Measurements from ENCODE around the gene SPATA31C1.
"Not testable (repeated sequence)": the region's sequence is repeated elsewhere in the genome, so short reads cannot be mapped to it uniquely, and the experiment has no call there.

The SPATA31C1 gene

GRCh38 chr9:87917662-87918061, at the start of gene SPATA31C1:
Gene SPATA31C1 (plus strand): TSS chr9:87917962.
- not testable (repeated sequence) for DNase-seq

GRCh38 chr9:87868175-87868574, 49.6 kb upstream of the SPATA31C1 start:
- no peak for DNase-seq

- DNase-seq: no peak
These were observed 49.1 kb upstream of the SPATA31C1 start for GRCh38 chr9:87868635-87869034.

- DNase-seq: no peak
These were observed 48.7 kb upstream of the SPATA31C1 start for GRCh38 chr9:87869082-87869481.

- no peak for DNase-seq
These were observed 46.2 kb upstream of the SPATA31C1 start for GRCh38 chr9:87871425-87872078.

- peak; percentile 12 for DNase-seq
These were observed 45.6 kb upstream of the SPATA31C1 start for GRCh38 chr9:87872079-87872624.

GRCh38 chr9:87873607-87874303, 44.0 kb upstream of the SPATA31C1 start:
- no peak for DNase-seq

GRCh38 chr9:87874304-87874623, 43.5 kb upstream of the SPATA31C1 start:
- DNase-seq: no peak

- DNase-seq: no peak
These were observed 42.7 kb upstream of the SPATA31C1 start for GRCh38 chr9:87875060-87875459.

- no peak for DNase-seq
These were observed 41.8 kb upstream of the SPATA31C1 start for GRCh38 chr9:87875831-87876545.

GRCh38 chr9:87876708-87877107, 41.1 kb upstream of the SPATA31C1 start:
- no peak for DNase-seq

- DNase-seq: peak; percentile 26
These were observed 38.7 kb upstream of the SPATA31C1 start for GRCh38 chr9:87878989-87879511.

GRCh38 chr9:87880116-87880515, 37.6 kb upstream of the SPATA31C1 start:
- DNase-seq: no peak

- DNase-seq: no peak
These were observed 37.1 kb upstream of the SPATA31C1 start for GRCh38 chr9:87880683-87881082.

GRCh38 chr9:87882627-87883026, 35.1 kb upstream of the SPATA31C1 start, which contains the start of gene SPATA31E1:
Gene SPATA31E1 (plus strand): TSS chr9:87882877. CDS start chr9:87882892, 15 bp downstream.
- no peak for DNase-seq

GRCh38 chr9:87883274-87883673, 34.5 kb upstream of the SPATA31C1 start:
- no peak for DNase-seq

- no peak for DNase-seq
These were observed 33.8 kb upstream of the SPATA31C1 start for GRCh38 chr9:87883990-87884389.

GRCh38 chr9:87884578-87885459, 32.9 kb upstream of the SPATA31C1 start:
- no peak for DNase-seq

- no peak for DNase-seq
These were observed 32.1 kb upstream of the SPATA31C1 start for GRCh38 chr9:87885484-87886189.

- no peak for DNase-seq
These were observed 31.4 kb upstream of the SPATA31C1 start for GRCh38 chr9:87886210-87886932.

GRCh38 chr9:87886933-87887505, 30.7 kb upstream of the SPATA31C1 start:
- DNase-seq: no peak
